Breast epithelium (tissue), 3 donors: ENCODE data around the gene ADAM12.

Source experiments
- CTCF ChIP-seq, 3 donors: fragments of 450-650 bp; IDR thresholded peaks; one replicate each; pipeline ENCODE4 v1.5.1; 2016 to 2017; ENCODE audit warnings: antibody characterized with exemption in 3 of 3, mild to moderate bottlenecking in 3 of 3, moderate library complexity in 3 of 3
- POLR2A ChIP-seq: fragments of 450-650 bp; IDR thresholded peaks from one replicate; pipeline ENCODE4 v1.6.1; 2016; ENCODE audit warnings: antibody characterized with exemption, mild to moderate bottlenecking, moderate library complexity
- POLR2AphosphoS5 ChIP-seq, 3 donors: sonication (generic); formaldehyde crosslinking; IDR thresholded peaks; one replicate each; pipeline ENCODE4 v1.6.1; 2017; ENCODE audit warnings: antibody characterized with exemption in 3 of 3

GRCh38 chr10:126075009-126075408 is 313.3 kb downstream of the ADAM12 start:
- no peak for TF ChIP-seq CTCF (IDR thresholded peaks at IDR 0.05)
- no peak for TF ChIP-seq POLR2A
- TF ChIP-seq POLR2AphosphoS5 (IDR thresholded peaks at IDR 0.05), result no peak
